Activated gamma-delta T cell treated with anti-CD3 and anti-CD28 coated beads, Interleukin-2, amount 50 U/mL, for 16 hours (primary cell): ENCODE results near the gene WRAP73.

ENCODE experiments used
- DNase-seq: peaks from one replicate; pipeline ENCODE4 v3.0.0-alpha.2; 2020; ENCODE audit warnings: low read depth

The WRAP73 gene, protein sequence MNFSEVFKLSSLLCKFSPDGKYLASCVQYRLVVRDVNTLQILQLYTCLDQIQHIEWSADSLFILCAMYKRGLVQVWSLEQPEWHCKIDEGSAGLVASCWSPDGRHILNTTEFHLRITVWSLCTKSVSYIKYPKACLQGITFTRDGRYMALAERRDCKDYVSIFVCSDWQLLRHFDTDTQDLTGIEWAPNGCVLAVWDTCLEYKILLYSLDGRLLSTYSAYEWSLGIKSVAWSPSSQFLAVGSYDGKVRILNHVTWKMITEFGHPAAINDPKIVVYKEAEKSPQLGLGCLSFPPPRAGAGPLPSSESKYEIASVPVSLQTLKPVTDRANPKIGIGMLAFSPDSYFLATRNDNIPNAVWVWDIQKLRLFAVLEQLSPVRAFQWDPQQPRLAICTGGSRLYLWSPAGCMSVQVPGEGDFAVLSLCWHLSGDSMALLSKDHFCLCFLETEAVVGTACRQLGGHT

DNA sequence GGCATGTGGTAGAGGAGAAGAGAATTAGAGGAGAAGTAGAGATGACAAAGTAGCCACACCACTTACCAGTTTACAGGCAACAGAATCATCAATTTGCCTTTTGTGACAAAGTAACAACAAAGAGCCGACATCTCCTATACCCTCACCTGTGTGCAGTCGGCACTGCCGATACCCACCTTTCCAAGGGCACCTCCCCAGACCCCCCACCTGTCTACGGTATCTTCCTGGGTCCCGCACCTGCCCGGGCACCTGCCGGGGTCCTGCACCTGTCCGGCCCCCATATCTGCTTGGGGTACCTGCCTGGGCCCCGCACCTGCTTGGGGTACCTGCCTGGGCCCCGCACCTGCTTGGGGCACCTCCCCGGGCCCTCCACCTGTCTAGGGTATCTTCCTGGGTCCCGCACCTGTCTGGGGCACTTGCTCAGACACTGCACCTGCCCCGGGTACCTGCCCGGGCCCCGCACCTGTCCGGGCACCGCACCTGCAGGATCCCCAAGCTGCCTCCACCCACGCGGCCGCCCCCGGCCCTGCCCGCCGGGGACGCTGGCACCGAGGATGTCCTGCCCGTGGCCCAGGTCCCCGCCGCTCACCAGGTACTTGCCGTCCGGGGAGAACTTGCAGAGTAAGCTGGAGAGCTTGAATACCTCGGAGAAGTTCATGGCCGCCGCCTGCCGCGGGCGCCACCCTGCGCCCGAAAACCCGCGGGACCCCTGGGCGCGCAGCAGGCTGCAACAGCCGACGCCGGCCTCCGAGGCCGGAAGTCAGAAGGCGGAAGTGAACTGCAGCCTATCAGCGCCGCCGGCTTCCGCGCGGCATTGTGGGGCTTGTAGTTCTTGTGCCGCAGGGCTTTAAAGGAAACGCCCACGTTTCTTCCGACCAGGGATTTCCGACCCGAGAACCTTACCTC, at the start of gene WRAP73:
Gene WRAP73 (minus strand): TSS at position 762 of the 906 bp plus-strand sequence. CDS start 104 bp downstream, at position 658.
- peak; percentile 83 for DNase-seq

DNA sequence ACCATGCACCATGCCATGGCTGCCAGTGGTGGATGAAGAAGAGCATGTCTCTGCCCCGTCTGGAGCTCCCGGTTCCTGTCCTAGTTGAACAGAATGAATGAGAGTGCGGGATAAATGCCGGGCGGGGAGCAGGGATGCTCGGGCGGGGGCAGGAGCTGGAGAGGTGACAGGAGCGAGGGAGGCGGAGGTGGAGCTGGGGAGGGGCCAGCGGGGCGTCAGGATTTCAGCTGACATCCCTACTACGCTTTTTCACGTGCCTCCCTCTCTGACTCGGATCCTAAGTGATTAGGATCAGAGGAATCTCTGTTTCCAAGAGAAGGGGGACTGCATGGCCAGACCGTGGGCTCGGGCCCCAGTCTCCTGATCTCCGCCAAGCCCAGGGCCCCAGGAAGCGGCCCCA, 49.7 kb upstream of the WRAP73 start:
- DNase-seq = no peak

DNA sequence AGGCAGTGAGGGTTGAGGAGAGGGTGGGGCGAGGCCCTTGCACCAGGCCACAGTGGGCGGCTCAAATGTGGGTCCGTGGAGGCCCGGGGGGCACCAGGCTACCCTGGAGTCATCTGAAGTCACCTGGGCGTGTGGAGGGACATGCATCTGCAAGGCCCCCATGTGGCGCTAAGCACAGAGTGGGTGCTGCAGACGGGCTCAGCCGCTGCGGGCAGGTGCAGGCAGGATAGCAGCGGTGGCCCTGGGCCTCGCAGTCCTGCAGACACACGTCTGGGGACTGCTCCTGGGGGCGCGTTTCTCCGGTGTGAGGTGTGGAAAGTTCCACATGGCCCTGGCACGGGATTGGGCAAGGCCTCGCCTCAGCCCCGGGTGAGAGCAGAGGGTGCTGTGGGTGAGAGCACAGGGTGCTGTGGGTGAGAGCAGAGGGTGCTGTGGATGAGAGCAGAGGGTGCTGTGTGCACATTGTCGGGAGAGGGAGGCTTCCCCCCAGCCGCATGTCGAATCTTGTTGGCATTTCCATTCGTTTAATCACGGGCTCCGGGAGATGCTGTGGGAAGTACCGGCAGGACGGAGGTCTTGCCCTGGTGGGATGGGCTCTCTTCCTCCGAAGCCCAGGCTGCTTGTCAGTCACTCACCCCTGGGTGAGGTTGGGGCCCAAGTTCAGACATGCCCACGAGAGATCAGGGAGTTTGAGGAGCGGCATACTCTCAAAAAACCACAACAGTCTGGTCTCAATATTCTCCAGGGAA, 48.9 kb upstream of the WRAP73 start:
- no peak for DNase-seq

DNA sequence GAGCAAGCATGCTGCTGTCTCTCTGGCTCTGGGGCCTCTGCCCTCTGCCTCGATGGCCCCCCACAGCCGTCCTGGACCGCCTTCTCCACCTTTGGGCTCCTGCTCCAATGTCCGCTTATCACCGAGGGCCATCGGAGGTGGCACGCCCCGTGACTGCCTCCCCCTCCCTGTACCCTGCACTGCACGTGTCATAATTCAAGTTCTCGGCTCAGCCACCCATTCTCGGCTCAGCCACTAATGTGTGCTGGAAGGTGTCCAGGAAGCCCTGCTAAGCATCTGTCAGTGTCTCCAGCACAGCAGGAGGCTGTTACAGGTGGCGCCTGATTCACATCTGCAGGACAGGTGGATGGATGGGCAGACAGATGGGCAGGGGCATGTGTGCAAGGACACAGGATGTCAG, 47.9 kb upstream of the WRAP73 start:
- no peak for DNase-seq

DNA sequence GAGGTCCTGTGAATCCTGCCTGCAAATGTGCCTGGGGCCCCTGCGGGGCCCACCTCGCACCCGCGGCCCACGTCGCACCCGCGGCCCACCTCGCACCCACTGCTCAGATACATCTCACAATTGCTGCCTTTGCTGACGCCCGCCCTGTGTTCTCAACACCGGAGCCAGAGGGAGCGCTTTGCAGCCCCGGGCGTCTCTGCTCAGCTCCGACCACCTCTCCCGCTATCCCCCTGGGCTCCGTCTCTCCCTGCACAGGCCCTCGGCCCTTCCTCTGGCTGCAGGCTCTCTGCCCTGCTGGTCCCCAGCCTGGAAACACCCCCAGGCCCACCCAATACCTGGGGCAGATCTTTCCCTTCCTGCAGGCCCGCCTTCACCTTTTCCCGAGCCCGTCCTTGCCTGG, 47.2 kb upstream of the WRAP73 start:
- no peak for DNase-seq

DNA sequence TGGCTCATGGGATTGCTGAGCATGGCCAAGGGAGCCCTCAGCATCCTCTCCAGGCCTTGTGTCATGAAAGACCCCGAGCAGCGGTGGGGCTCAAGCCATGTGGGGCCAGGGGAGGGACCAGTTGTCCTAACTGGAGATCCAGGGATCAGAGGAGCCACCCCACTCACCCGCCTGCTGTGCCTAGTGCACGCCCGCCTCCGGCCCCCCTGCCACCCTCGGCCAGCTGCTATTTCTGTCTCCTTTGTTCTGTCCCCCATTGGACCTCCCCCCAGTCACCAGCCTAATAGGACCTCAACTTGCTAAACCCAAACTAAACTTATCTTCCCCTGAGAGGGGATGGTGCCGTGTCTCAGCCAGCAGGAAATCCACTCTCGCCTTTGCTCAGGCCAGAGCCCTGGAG, 46.8 kb upstream of the WRAP73 start:
- no peak for DNase-seq

DNA sequence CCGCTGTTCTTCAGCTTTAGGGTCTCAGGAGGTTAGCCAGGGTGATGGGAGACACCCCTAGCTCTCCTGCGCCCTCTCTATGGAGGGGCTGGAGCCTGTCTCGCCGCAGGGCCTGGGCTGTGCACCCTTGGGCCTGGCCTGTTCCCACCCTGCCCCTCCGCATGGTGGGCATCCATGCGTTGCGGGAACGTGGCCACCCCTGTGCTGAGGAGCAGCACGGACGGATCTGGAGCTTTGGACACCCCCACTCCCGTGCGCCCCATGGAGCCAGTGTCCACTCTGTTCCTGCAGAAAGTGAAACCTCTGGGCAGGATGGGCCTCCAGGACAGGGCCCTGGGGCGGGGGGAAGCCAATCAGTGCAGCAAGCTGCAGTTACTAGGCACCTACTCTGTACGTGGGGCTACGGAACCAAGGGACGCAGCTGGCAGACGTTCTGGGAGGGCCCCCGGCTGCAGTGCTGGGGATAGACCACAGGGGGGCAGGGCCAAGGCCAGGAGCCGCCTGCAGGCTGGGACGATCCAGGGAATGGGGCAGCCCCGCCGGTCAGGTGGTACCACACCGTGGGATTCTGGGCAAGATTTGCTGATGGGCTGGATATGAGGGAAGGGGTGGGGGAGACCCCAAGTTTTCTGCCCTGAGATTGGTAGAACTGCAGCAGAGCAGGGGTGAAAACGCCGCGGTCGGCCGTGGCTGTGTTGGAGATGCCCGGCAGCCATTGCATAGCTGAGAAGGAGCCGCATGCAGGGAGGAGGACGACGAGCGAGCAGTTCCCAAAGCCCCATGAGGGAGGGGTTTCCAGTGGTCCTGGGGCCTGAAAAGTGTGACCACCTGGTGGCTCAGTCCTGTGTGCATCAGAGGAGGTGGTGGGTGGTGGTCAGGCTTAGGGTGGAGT, 45.7 kb upstream of the WRAP73 start:
- DNase-seq = no peak

DNA sequence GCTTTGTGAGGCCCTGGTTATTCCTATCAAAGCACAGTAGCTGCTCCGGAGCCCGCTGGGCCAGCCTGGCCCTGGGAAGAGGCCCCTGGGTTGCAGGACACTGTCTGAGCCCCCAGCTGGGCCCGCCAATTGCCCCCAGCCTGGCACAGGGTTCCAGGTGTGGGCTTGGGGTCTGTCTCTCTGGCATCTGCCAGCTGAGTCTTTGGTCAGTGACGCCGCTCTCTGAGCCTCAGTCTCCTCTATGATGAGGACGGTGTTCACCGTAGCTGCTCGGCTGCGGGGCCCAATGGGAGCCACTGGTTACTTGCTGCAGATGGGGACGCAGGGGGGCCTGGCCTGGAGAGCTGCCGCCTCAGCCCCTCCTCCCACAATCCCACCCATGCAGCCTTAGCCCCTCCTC, 43.4 kb upstream of the WRAP73 start:
- DNase-seq = no peak

DNA sequence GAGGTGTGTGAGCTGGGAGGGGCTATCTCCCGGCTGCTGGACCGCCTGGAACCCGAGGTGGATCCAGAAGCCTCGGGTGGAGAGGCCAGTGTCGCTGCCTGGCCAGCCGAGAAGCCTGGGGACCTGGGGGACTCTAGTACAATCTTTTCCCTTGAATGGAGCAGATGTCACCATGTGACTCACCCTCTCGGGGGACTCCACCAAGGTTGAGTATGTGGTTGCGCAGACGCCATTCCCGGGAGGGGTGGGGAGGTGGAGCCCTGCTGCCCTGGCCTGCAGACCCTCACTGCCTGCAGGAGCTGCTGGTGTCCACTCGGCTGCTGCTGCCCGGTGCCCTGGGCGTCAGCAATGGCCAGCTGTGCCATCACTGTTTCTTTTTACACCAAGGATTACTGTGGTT, 42.7 kb upstream of the WRAP73 start:
- no peak for DNase-seq

DNA sequence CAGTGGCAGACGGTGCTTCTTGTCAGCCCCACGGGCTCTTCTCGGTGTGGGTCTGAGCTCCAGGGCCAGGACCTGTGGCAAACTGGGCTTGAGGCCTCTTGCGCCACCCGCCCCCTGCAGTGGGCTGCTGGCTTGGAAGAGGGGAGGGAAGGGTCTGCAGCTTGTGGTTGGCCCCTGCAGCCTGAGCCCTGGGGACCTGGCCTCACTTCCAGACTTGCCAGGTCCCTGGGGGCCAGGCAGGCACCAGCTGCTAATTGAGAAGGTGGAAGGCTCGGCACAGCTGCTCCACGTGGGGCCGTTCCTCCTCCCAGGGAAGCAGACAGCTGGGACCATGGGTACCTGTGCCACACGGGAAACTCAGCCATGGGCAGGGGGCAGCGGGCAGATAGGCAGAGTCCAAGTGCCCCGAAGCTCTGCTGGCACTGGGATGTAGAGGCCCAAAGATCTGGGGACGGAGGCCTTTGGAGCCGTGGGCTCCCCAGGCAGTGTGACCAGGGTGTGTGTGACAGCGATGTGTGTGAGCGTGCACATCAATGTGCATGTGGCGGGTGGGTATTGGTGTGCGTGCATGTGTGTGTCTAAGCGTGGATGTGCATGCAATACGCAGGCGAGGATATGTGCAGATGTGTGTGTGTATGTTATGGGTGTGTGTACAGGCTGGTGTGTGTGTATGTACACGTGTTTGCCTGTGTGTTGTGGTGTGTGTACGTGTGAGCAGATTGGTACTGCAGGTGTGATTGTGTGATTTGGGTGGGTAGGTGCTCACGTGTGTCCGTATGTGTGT, 41.7 kb upstream of the WRAP73 start:
- DNase-seq = no peak

DNA sequence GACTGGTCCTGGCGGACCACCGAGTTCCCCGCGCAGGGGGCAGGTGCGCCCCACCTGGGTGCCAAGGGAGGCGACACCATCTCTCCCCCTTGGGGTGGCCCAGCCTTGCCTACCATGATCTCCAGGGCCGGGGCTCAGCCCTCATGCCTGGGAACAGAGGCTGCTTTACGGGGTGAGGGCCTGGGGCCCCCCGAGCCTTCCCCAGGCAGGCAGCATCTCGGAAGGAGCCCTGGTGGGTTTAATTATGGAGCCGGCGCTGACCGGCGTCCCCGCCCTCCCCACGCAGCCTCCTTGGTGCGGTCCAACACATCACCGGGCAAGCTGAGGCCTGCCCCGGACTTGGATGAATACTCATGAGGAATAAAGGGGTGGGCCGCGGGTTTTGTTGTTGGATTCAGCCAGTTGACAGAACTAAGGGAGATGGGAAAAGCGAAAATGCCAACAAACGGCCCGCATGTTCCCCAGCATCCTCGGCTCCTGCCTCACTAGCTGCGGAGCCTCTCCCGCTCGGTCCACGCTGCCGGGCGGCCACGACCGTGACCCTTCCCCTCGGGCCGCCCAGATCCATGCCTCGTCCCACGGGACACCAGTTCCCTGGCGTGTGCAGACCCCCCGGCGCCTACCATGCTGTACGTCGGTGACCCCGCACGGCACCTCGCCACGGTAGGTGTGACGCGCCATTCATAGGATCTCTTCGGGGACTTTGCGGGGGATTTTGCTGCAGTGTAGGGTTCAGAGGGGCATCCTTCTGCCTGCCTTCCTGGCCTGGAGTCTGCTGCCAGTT, 40.6 kb upstream of the WRAP73 start:
- DNase-seq = no peak

DNA sequence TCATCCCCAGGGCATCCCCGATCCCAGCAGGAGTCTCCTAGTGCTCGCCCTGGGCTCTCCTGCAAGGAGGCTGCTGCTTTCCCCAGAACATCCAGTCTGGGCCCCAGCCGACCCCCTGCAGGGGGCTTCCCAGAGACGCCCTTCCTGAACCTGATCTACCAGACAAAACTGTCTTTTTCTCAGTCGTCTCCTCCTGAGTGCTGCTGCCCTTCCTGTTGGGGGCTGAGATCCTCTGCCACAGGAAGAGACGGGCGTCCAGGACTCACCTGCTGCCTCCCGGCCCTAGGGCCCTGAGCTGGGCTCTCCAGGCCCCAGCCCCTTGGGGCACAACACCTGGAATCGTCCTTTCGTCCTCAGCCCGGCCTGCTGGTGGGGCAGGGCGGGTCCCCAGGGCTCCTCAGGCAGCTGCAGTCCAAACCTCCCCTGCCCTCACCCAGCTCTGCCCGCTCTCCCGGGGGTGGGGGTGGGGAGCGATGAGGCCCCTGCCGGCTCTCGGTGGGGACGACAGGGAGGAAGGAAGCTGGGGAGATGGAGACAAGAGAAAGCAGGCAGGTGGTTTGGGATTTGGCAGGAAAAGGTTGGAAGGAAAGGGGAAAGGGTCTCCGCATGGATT, 39.3 kb upstream of the WRAP73 start:
- DNase-seq = no peak

DNA sequence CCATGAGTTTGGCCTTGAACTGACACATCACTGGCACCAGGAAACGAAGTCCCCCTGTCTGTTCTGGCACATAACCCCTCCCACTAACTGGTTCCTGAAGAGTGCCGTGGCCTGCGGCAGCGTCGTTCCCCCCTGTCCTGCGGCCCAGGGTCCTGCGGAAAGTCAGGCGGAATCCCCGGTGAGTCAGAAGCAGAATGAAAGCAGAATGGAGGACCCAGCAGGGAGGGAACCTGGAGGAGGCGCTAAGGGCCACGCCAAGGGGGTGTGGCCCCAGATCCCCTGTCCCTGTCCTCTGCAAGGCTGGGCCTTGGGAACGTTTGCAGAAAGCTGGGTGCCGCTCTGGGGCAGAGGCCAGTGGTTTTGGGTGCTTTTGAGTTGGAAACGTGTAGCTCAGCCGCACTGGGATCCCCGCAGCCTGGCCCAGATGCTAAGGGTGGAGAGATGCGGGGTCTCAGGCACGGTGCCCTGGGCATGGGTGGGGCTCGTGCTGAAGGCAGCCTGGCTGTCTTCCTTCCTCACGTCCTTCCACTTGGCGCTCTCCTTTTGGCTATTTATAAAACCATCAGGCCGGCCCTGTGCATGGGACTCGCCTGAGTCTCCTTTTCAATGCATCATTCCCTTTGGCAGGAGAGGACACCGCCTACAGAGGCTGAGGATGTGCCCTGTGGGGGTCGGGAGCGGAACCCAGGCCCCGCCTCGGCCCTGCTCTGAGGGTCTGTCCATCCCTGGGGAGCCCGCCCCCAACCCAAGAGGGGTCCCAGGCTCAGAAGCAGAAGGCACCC, 38.6 kb upstream of the WRAP73 start:
- no peak for DNase-seq

DNA sequence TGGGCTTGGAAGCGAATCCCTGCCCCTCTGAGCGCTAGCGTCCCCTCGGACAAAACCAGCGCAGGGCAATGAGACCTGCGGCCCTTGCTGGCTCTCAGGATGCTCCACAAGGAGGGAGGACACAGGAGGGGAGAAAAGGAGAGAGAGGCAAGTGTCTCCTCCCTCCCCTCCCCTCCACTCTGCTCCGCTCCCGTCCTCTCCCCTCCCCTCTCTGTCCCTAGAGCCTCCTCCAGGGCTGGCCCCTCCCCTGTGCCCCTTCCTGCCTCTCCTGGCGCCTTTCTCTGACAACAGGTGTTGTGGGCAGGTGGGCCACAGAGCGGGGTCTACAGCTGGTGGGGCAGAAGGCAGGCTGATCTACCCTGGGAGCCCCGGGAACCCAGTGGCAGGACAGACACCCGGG, 37.6 kb upstream of the WRAP73 start:
- DNase-seq = no peak

DNA sequence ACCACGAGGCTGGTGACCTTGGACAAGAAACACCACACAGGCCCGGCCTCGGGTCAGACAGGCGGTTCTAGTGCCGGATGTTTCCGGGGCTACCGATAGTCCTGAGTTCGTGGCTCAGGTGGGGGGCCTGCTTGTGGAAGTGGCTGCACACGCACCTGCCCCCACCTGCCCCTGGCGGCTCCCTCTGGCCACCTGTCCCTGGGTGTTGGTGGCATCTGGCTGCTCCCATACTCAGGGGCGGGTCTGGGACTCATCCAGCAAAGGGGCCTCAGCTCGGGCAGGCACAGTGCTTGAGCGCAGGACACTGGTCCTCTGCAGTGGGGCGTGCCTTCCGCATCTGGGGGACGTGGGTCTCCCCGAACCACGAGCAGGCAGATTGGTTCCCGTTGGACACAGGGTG, 36.0 kb upstream of the WRAP73 start:
- no peak for DNase-seq

DNA sequence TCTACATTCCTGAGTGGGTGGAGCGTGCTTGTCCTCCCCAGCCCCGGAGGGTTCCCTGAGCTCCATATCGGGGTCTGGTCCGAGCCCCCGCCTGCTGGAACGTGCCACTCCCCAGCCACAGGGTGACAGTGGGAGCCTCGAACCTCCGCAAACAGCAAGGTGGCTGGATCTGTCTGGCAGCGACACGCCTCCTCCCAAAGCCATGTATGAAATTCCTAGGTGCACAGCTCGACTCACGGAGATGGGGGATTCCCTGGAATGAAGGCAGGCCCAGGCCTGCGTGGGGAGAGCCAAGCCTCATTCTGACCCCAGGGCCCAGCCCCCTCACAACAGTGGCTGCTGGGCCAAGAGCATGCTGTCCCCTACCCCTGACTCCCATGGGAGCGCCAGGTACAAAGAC, 35.3 kb upstream of the WRAP73 start:
- DNase-seq = no peak

DNA sequence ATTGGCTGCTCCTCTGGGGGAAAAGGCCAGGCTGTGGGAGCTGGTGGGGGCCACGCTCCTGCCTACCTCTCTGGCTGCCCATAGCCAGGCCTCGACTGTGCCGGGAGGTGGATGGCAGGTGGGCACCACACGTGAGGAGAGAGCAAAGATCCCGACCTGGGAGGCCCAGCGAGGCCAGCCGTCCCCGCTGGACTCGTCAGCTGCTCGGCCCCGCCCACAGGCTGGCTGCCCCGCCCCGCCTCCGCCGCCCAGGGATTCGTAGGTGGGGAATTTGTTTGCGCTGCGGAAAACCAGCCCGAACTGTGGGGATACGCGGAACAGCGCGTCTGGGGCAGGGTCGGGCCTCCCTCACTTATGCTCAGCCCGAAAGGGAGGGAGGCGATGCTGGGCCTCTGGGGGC, 34.1 kb upstream of the WRAP73 start:
- DNase-seq = no peak

DNA sequence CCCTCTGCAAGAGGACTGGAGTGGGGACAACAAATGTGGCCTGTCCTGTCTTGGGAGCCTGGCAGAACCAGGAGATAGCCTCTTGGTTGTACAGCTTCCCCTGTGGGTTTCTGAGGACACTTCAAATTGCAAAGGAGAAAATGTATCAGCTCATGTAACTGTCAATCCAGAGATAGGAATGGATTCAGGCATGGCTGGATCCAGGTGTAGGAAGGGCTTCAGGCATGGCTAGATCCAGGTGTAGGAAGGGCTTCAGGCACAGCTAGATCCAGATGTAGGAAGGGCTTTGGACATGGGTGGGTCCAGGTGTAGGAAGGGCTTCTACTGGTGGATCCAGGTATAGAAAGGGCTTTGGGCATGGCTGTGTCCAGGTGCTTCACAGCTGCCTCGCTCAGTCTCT, 33.3 kb upstream of the WRAP73 start:
- no peak for DNase-seq
